Stomach (tissue), 9 donors: Measurements from ENCODE around the gene RTN4RL1. TPM values are rescaled to one million over a fixed set of nuclear protein-coding genes. Genes with fewer than 3 reads are reported as not detected.

Experiments used
- DNase-seq, 2 donors: peaks; one replicate each; pipeline versions ENCODE4 v3.0.0 to v3.0.0-alpha.2; 2013 to 2019
- H3K27ac ChIP-seq, 5 donors: fragments of 200-600 bp in 4 of 5; sonication (generic) in 4 of 5; one replicate each; pipeline ENCODE4 v1.5.1; 2013 to 2019; ENCODE audit warnings: mild to moderate bottlenecking in 1 of 5, moderate library complexity in 1 of 5
- H3K27me3 ChIP-seq, 3 donors: fragments of 200-600 bp; sonication (generic); one replicate each; pipeline ENCODE4 v1.5.1; 2017 to 2019; ENCODE audit warnings: mixed run types in 1 of 3
- H3K36me3 ChIP-seq, 4 donors: fragments of 200-600 bp; sonication (generic); 1 replicate in 3 of 4; 2 replicates in 1 of 4; pipeline ENCODE4 v1.5.1; 2016 to 2019
- H3K4me1 ChIP-seq, 4 donors: fragments of 200-600 bp; sonication (generic); one replicate each; pipeline ENCODE4 v1.5.1; 2016 to 2019
- H3K4me3 ChIP-seq, 4 donors: fragments of 200-600 bp; sonication (generic) in 3 of 4; one replicate each; pipeline ENCODE4 v1.5.1; 2016 to 2019; ENCODE audit warnings: mild to moderate bottlenecking in 1 of 4
- H3K9me3 ChIP-seq, 4 donors: fragments of 200-600 bp; sonication (generic); one replicate each; pipeline ENCODE4 v1.5.1; 2016 to 2019
- CTCF ChIP-seq, 7 experiments: fragments of 450-650 bp in 4 of 7; fragments of 200-600 bp in 3 of 7; sonication (generic) in 3 of 7; IDR thresholded peaks; one replicate each; pipeline ENCODE4 v1.5.1; 2016 to 2019; ENCODE audit warnings: antibody characterized with exemption in 7 of 7, control low read depth in 2 of 7, mild to moderate bottlenecking in 1 of 7
- EP300 ChIP-seq: sonication (generic); formaldehyde crosslinking; IDR thresholded peaks from one replicate; pipeline ENCODE4 v1.6.1; 2017; ENCODE audit warnings: antibody characterized with exemption
- POLR2A ChIP-seq, 4 donors: fragments of 450-650 bp; IDR thresholded peaks; one replicate each; pipeline ENCODE4 v1.6.1; 2016; ENCODE audit warnings: antibody characterized with exemption in 4 of 4, control low read depth in 2 of 4, mild to moderate bottlenecking in 1 of 4, moderate library complexity in 1 of 4
- POLR2AphosphoS5 ChIP-seq, 3 donors: sonication (generic); formaldehyde crosslinking; IDR thresholded peaks; one replicate each; pipeline ENCODE4 v1.6.1; 2016; ENCODE audit warnings: antibody characterized with exemption in 3 of 3
- WGBS, 5 donors: extraction: QIAGEN DNeasy Blood & Tissue Kit in 3 of 5; methylation state at CpG; one replicate each; pipeline versions ENCODE4 v1.1.5 to v1.1.7; 2013 to 2018; 5-methylcytosine and 5-hydroxymethylcytosine counted together
- intact Hi-C: fragments of 100-400 bp; cut with DNase I; formaldehyde crosslinking; loops from one replicate; pipeline ENCODE4 v1.15.1; 2023; ENCODE audit warnings: low total_unique reads
- polyA plus RNA-seq, 3 donors: library from polyadenylated mRNA; stranded (reverse); fragments of 200-250 nt; gene quantifications; one replicate each; pipeline ENCODE4 v1.2.3, GENCODE V29; 2013
- total RNA-seq, 5 donors: library from RNA; depleted of rRNA; stranded (reverse); fragments of >200 nt; gene quantifications; one replicate each; pipeline versions ENCODE4 v1.1.0 to v1.2.3, GENCODE V29; 2014 to 2016
- donor health status: healthy with polysubstance abuse.
- donor health status: Bipolar disorder and iron deficiency.
- donor health status: healthy.

RTN4RL1 gene
- total and polyA plus RNA-seq, 8 donors, result 0.50 to 0.92 (median 0.72) TPM; not detected in 4

- intact Hi-C loops, result loop anchor here (5.0 kb wide), 1 partner anchor 120 kb away; the partner anchor contains the start of gene RTN4RL1
- Histone ChIP-seq H3K9me3 (no peaks in the 10 kb centered on the region), H3K27me3 (peaks cover 4 to 76% (median 49%) of the 10 kb centered on the region in 3 donors), H3K36me3 (no peaks in the 10 kb centered on the region), H3K4me1 (peaks cover 9 to 17% (median 12%) of the 10 kb centered on the region in 4 donors), H3K27ac (no peak overlapping the region), H3K4me3 (no peak overlapping the region)
- 75 to 81% (median 79%) methylated on average over 16 to 17 of the region's 17 CpGs for WGBS, 5 donors
- no peak for DNase-seq
- no peak for TF ChIP-seq EP300
- no peak for TF ChIP-seq POLR2A (IDR thresholded peaks at IDR 0.05)
- TF ChIP-seq CTCF (IDR thresholded peaks at IDR 0.05), result no peak
- no peak for TF ChIP-seq POLR2AphosphoS5 (IDR thresholded peaks at IDR 0.05)
Observed at GRCh38 chr17:1907216-1907631, 117.9 kb downstream of the RTN4RL1 start.

- no peaks in the 10 kb centered on the region for H3K9me3 ChIP-seq
- peaks cover 9 to 17% (median 12%) of the 10 kb centered on the region in 4 donors for H3K4me1 ChIP-seq
Observed at GRCh38 chr17:1906662-1907101, 118.5 kb downstream of the RTN4RL1 start.

GRCh38 chr17:1905190-1905913 is 119.8 kb downstream of the RTN4RL1 start:
- peaks cover 4 to 58% (median 46%) of the 10 kb centered on the region in 3 donors for H3K27me3 ChIP-seq
- WGBS, 5 donors, result 20 to 33% (median 23%) methylated on average over 25 of the region's 25 CpGs

More at GRCh38 chr17:1906662-1907101, 118.5 kb downstream of the RTN4RL1 start:
- Histone ChIP-seq H3K36me3 (no peaks in the 10 kb centered on the region), H3K27me3 (peaks cover 4 to 71% (median 46%) of the 10 kb centered on the region in 3 donors), H3K27ac (no peak overlapping the region), H3K4me3 (no peak overlapping the region)
- TF ChIP-seq POLR2AphosphoS5 (IDR thresholded peaks at IDR 0.05) (no peak), EP300 (no peak)
- DNase-seq, result no peak
- 45 to 72% (median 63%) methylated on average over 8 of the region's 8 CpGs for WGBS, 5 donors
- intact Hi-C loops, result loop anchor here (5.0 kb wide), 1 partner anchor 121 kb away; the partner anchor contains the start of gene RTN4RL1

GRCh38 chr17:1904273-1905182 is 120.6 kb downstream of the RTN4RL1 start:
- 50 to 64% (median 59%) methylated on average over 17 of the region's 17 CpGs for WGBS, 5 donors
- intact Hi-C loops, result loop anchor here (5.0 kb wide), 1 partner anchor 123 kb away; the partner anchor contains the start of gene RTN4RL1
- no peak for DNase-seq
- peaks cover 9 to 17% (median 12%) of the 10 kb centered on the region in 4 donors for H3K4me1 ChIP-seq
- TF ChIP-seq EP300 (no peak), CTCF (IDR thresholded peaks at IDR 0.05) (no peak), POLR2A (IDR thresholded peaks at IDR 0.05) (no peak), POLR2AphosphoS5 (IDR thresholded peaks at IDR 0.05) (no peak)
- no peaks in the 10 kb centered on the region for H3K9me3 ChIP-seq
- H3K36me3 ChIP-seq, result peaks cover 0 to 2% (median 0%) of the 10 kb centered on the region in 4 donors
- H3K27me3 ChIP-seq, result peaks cover 4 to 49% (median 38%) of the 10 kb centered on the region in 3 donors
- no peak overlapping the region for H3K27ac ChIP-seq
- H3K4me3 ChIP-seq, result no peak overlapping the region

More at GRCh38 chr17:1905190-1905913, 119.8 kb downstream of the RTN4RL1 start:
- DNase-seq, result peak in 1 of 2 donors; percentile 46
- no peaks in the 10 kb centered on the region for H3K9me3 ChIP-seq
- intact Hi-C loops, result loop anchor here (5.0 kb wide), 1 partner anchor 122 kb away; the partner anchor contains the start of gene RTN4RL1
- no peaks in the 10 kb centered on the region for H3K36me3 ChIP-seq
- H3K4me3 ChIP-seq, result no peak overlapping the region
- TF ChIP-seq POLR2A (IDR thresholded peaks at IDR 0.05) (no peak), CTCF (IDR thresholded peaks at IDR 0.05) (no peak), POLR2AphosphoS5 (IDR thresholded peaks at IDR 0.05) (no peak), EP300 (no peak)
- no peak overlapping the region for H3K27ac ChIP-seq
- H3K4me1 ChIP-seq, result peaks cover 9 to 17% (median 12%) of the 10 kb centered on the region in 4 donors
